AG08396 (cell line): ENCODE results near the gene CHST15.
"Not testable (repeated sequence)": the region's sequence is repeated elsewhere in the genome, so short reads cannot be mapped to it uniquely, and the experiment has no call there.

Source experiments
- DNase-seq: peaks from one replicate; pipeline ENCODE4 v3.0.0; 2012; ENCODE audit warnings: low spot score, mixed read lengths

Gene CHST15

GRCh38 chr10:124124123-124124768 is 30.8 kb upstream of the CHST15 start:
- DNase-seq = no peak

DNA sequence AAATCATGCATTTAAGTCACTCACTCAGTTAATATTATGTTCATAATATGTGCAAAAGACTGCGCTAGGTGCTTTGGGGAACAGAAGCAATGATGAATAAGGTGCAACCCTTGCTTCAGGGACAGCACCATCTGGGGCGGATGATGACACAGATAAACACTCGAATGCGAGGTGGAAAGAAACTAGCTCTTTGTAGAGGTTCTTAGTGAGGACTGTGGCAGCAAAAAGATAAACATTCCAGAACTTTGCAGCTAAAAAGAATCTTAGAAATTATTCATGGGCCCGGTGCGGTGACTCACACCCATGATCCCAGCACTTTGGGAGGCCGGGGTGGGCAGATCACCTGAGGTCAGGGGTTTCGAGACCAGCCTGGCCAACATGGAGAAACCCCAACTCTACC is 29.8 kb upstream of the CHST15 start:
- DNase-seq = no peak

DNA sequence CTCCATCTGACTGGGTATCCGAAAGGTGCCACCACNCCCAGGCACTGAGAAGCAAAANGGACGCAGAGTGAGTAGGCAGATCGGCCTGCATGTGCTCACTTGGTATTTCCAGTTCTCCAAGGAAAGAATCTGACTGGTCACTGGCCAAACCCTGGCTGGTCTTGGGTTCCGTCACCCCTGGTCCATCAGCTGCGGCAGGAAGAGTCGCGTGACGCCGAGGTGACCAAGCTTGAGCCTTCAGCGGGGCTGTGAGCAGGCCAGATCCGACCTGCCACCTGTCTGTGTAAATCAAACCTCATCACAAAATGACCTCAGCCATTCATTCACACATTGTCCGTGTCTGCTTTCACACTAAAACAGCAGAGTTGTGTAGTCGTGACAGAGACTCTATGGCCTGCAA is 28.8 kb upstream of the CHST15 start:
- DNase-seq = no peak

DNA sequence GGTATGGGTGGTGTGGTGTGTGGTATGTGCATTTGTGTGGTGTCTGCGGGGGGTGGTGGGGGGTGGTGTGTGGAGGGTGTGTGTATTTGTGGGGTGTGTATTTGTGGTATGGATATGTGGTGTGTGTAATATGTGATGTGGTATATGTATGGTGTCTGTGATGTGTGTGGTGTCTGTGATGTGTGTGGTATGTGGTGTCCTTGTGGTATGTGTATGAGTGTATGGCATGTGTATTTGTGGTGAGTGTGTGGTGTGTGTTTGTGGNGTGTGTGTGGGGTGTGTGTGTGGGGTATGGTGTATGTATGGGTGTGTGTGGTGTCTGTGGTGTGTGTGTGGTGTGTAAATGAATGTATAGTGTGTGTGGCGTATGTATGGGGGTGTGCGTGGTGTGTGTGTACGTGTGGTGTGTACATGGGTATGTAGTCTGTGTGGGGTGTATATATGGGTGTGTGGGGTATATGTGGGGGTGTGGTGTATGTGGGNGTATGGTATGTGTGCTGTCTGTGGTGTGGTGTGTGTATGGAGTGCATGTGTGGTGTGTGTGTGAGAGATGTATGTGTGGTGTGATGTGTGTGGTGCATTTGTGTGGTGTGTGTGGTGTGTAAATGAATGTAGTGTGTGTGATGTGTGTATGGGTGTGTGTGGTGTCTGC is 27.1 kb upstream of the CHST15 start:
- DNase-seq = no peak

DNA sequence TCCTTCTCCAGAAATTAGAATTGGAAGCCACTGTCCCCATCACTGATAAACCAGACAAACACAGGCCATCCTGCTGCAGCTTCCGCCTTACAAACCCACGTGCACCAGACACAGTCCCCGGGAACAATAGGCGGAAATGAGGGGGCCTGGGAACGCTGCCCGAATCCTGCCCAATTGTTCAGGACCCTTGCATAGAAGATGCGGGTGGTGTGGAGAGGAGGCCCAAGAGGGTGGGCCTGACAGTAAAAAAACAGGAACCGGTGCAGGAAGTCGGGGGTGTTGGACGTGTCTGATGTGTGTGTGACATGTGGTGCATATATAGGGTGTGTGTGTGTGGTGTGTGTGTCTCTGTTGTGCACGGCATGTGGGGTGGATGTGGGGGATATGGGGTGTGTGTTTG is 26.5 kb upstream of the CHST15 start:
- DNase-seq = no peak

GRCh38 chr10:124119216-124119615 is 25.8 kb upstream of the CHST15 start:
- no peak for DNase-seq

GRCh38 chr10:124117833-124118232 is 24.4 kb upstream of the CHST15 start:
- DNase-seq = no peak

GRCh38 chr10:124117511-124117785 is 24.1 kb upstream of the CHST15 start:
- DNase-seq = no peak

GRCh38 chr10:124116771-124117510 is 23.5 kb upstream of the CHST15 start:
- DNase-seq = no peak

- DNase-seq = no peak
Measured at GRCh38 chr10:124114696-124115095, 21.3 kb upstream of the CHST15 start.

GRCh38 chr10:124112891-124113580 is 19.6 kb upstream of the CHST15 start:
- DNase-seq = no peak

- DNase-seq = no peak
Measured at GRCh38 chr10:124110882-124111281, 17.5 kb upstream of the CHST15 start.

- no peak for DNase-seq
Measured at GRCh38 chr10:124109261-124109660, 15.9 kb upstream of the CHST15 start.

DNA sequence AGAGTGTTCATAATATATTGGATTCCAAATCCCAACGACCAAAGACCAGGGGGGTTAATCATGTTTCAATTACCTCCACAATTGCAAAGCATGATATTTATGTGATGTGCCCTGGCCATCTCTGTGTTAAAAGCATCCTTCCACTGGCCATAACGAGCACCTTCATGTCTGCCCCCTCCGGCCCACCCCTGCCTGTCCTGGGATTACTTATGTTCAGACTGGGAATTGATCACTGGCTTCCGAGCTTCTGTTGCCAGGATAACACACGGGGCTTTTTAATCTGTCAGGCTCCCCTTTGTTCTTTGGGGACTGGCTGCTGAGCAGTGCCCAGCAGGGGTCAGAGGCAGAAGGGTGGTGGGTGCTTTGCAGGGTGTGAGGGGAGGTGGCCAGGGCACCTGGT is 13.7 kb upstream of the CHST15 start:
- DNase-seq = no peak

- DNase-seq = peak; percentile 78
Measured at GRCh38 chr10:124106241-124106879, 13.0 kb upstream of the CHST15 start.

DNA sequence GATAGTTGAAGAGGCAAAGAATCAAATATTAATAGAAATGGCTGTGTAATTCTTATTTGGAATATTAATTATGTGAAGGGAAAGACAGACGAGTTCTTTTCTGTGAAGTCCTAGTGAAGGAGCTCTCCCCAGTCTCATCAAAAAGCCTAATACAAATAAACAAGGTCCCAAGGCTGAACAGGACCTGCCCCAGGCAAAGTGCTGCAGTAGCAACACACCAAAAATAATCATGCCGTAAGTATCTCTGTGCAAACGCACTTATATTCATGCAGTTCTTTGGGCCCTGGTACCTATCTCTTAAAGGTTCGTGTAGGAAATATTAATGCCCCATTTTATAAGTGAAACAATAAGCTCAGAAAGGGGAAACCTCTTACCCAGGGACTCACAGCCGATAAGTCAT is 12.2 kb upstream of the CHST15 start:
- DNase-seq = no peak

DNA sequence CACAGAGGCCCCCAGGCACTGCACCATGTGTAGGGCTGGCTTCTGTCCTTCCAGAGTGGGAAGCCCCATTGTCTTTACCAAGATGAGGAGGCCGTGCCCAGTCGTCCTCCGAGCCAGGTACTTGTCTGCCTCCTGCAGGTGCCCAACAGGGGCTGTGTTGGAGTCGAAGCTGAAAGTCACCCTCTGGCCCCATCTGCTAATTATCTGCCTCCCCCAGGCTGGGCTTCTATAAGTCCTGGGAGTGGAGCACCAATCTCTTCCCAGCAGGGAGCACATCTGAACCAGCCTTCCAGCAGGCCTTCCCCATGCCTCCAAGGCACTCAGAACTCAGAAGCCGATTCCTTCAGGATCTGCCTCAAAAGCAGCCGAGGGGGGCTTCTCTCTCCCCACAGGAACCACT is 11.6 kb upstream of the CHST15 start:
- no peak for DNase-seq

- no peak for DNase-seq
Measured at GRCh38 chr10:124104011-124104627, 10.7 kb upstream of the CHST15 start.

DNA sequence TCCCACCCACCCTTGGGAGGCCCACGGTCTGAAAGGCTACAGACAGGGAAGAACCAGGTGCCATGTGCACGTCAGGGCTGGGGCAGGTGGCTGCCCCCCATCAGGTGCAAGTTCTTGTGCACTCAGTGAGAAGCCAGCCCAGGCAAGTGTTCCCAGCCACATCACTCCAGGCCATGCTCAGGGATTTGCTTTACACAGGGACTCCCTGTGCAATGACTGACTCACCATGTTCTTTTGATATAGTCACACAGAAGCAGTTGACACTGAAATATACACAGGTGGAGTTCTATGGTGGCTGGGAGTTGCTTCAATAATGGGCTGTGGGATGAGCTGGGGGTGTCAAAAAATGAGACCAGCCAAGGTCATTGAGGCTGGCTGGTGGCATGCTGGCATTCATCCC is 8.0 kb upstream of the CHST15 start:
- no peak for DNase-seq

GRCh38 chr10:124100651-124101050 is 7.3 kb upstream of the CHST15 start:
- not testable (repeated sequence) for DNase-seq

GRCh38 chr10:124100124-124100523 is 6.7 kb upstream of the CHST15 start:
- DNase-seq = no peak

GRCh38 chr10:124099604-124100003 is 6.2 kb upstream of the CHST15 start:
- DNase-seq = no peak
